GM23248 (cell line): Measurements from ENCODE around the gene CTIF. TPM values are rescaled to one million over a fixed set of nuclear protein-coding genes. Genes with fewer than 3 reads are reported as not detected.

ENCODE experiments used
- DNase-seq: peaks from one replicate; pipeline ENCODE4 v3.0.0-alpha.2; 2015
- H2AFZ ChIP-seq: fragments of 200-600 bp; sonication (generic); 2 replicates; pipeline ENCODE4 v1.6.1; 2016; ENCODE audit warnings: antibody characterized with exemption
- H3F3A ChIP-seq: fragments of 200-600 bp; sonication (generic); 2 replicates; pipeline ENCODE4 v1.6.1; 2016; ENCODE audit warnings: mild to moderate bottlenecking, antibody characterized with exemption, mixed run types; ENCODE audit not compliant: insufficient read depth
- H3K27ac ChIP-seq: fragments of 200-600 bp; sonication (generic); 2 replicates; pipeline ENCODE4 v1.5.1; 2016; ENCODE audit warnings: mild to moderate bottlenecking
- H3K27me3 ChIP-seq: fragments of 200-600 bp; sonication (generic); replicated peaks from 2 replicates; pipeline ENCODE4 v1.6.1; 2016; ENCODE audit warnings: mild to moderate bottlenecking; ENCODE audit not compliant: insufficient read depth
- H3K36me3 ChIP-seq: fragments of 200-600 bp; sonication (generic); 2 replicates; pipeline ENCODE4 v1.6.1; 2016; ENCODE audit warnings: low read depth, mild to moderate bottlenecking
- H3K4me1 ChIP-seq: fragments of 200-600 bp; sonication (generic); 2 replicates; pipeline ENCODE4 v1.6.1; 2016; ENCODE audit warnings: mild to moderate bottlenecking; ENCODE audit not compliant: insufficient read depth
- H3K4me2 ChIP-seq: fragments of 200-600 bp; sonication (generic); one replicate; pipeline ENCODE4 v1.6.1; 2016; ENCODE audit warnings: mild to moderate bottlenecking; ENCODE audit not compliant: unreplicated experiment
- H3K4me3 ChIP-seq: fragments of 200-600 bp; sonication (generic); 2 replicates; pipeline ENCODE4 v1.5.1; 2016; ENCODE audit warnings: mild to moderate bottlenecking
- H3K79me2 ChIP-seq: fragments of 200-600 bp; sonication (generic); 2 replicates; pipeline ENCODE4 v1.6.1; 2016; ENCODE audit warnings: mild to moderate bottlenecking; ENCODE audit not compliant: insufficient read depth
- H3K9ac ChIP-seq: fragments of 200-600 bp; sonication (generic); 2 replicates; pipeline ENCODE4 v1.6.1; 2016; ENCODE audit warnings: mild to moderate bottlenecking
- H3K9me2 ChIP-seq: fragments of 200-600 bp; sonication (generic); 2 replicates; pipeline ENCODE4 v1.6.1; 2016; ENCODE audit warnings: mixed run types, mild to moderate bottlenecking, moderate library complexity; ENCODE audit not compliant: insufficient read depth
- H3K9me3 ChIP-seq: fragments of 200-600 bp; sonication (generic); one replicate; pipeline ENCODE4 v1.6.1; 2017; ENCODE audit warnings: low read depth
- H4K20me1 ChIP-seq: fragments of 200-600 bp; sonication (generic); 2 replicates; pipeline ENCODE4 v1.6.0; 2016; ENCODE audit not compliant: insufficient read depth
- EZH2 ChIP-seq: fragments of 200-600 bp; sonication (generic); IDR thresholded peaks from 2 replicates; pipeline ENCODE4 v1.6.1; 2018; ENCODE audit warnings: antibody characterized with exemption, mild to moderate bottlenecking; ENCODE audit not compliant: insufficient read depth, poor library complexity, severe bottlenecking
- EZH2phosphoT487 ChIP-seq: fragments of 200-600 bp; sonication (generic); IDR thresholded peaks from 2 replicates; pipeline ENCODE4 v1.6.1; 2018; ENCODE audit warnings: antibody characterized with exemption, moderate library complexity, mild to moderate bottlenecking, low read depth; ENCODE audit not compliant: insufficient read depth
- WGBS, 2 experiments: methylation state at CpG; one replicate each; pipeline ENCODE4 v1.1.6; 2015 to 2017; ENCODE audit warnings: low lambda C conversion rate in 2 of 2, low coverage in 1 of 2; ENCODE audit errors: missing lambda C conversion rate in 2 of 2; 5-methylcytosine and 5-hydroxymethylcytosine counted together
- in situ Hi-C: fragments of 300-500 bp; cut with MboI; formaldehyde crosslinking; loops from 2 replicates; pipeline ENCODE4 v1.15.0; 2020
- polyA plus RNA-seq: library from polyadenylated mRNA; unstranded; fragments of >200 nt; fragmentation: Nextera tagmentation; extraction: Ambion mirVana; gene quantifications from 2 replicates; pipeline ENCODE4 v1.2.1, GENCODE V29; 2016
- total RNA-seq: library from RNA; depleted of rRNA; stranded (reverse); fragments of >200 nt; shearing (Covaris generic); gene quantifications from 2 replicates; pipeline ENCODE4 v1.2.3, GENCODE V29; 2014

The CTIF gene
- total and polyA plus RNA-seq, 2 experiments from 2014 or later = 21.5 to 46.8 TPM

DNA sequence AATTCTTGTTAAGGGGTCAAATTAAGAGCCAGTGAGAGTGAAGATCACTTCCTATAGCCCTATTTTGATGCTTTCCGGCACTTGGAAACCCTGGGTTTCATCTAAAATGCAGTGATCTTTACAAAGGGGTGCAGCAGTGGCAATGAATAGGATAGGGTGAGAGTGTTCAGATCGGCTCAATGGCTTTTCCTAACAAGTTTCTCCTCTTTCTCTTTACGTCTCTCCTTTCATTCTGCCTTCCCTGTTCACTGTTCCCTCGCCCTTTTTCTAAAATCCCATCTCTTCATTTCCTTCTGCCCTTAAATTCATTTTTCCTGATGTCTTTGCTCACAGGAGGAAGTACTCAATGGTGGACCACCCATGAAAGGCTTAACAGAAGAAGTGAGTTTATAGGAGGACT, 86.0 kb downstream of the CTIF start:
- Histone ChIP-seq H3K27ac (peak overlapping the region; percentile 83; the same call in 1 of the 2 replicates), H3K36me3 (0 out of 2 replicates have a peak, but pooled peaks cover 7% of the 10 kb centered on the region), H3K4me2 (no peak overlapping the region), H3F3A (peaks cover 53% of the 10 kb centered on the region), H4K20me1 (no peaks in the 10 kb centered on the region), H3K27me3 (no peaks in the 10 kb centered on the region), H3K9me3 (no peaks in the 10 kb centered on the region), H3K4me1 (peaks cover 63% of the 10 kb centered on the region), H3K9ac (no peak overlapping the region), H3K4me3 (no peak overlapping the region), H2AFZ (no peak overlapping the region), H3K79me2 (peaks cover 49% of the 10 kb centered on the region), H3K9me2 (no peaks in the 10 kb centered on the region)
- TF ChIP-seq EZH2 = no peak
- DNase-seq = no peak
- 93 to 98% methylated on average over 4 of the region's 4 CpGs for WGBS, 2 experiments
- in situ Hi-C loops = no loop called here

DNA sequence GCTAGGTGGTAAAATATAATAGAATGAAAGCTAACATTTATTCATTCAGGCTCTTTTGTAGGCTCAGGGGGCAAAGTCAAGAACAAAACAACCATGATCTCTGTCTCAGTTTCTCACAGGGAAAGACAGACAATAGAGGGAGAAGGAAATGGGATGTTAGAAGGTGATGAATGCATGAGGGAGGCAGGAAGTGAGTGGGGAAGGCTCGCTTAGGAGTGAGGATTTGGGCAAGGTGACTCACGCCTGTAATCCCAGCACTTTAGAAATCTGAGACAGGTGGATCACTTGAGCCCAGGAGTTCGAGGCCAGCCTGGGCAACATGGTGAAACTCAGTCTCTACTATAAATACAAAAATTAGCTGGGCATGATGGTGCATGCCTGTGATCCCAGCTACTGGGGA, 88.4 kb downstream of the CTIF start:
- Histone ChIP-seq H3F3A (peaks cover 47% of the 10 kb centered on the region), H3K9me3 (no peaks in the 10 kb centered on the region), H3K79me2 (peaks cover 42% of the 10 kb centered on the region), H3K27me3 (no peaks in the 10 kb centered on the region), H3K36me3 (peaks cover 7% of the 10 kb centered on the region; the same call in 1 of the 2 replicates), H3K4me3 (no peak overlapping the region), H3K4me2 (no peak overlapping the region), H4K20me1 (no peaks in the 10 kb centered on the region), H2AFZ (no peak overlapping the region), H3K27ac (no peak overlapping the region), H3K9ac (no peak overlapping the region), H3K4me1 (peaks cover 58% of the 10 kb centered on the region), H3K9me2 (no peaks in the 10 kb centered on the region)
- peak; percentile 34 for DNase-seq
- TF ChIP-seq EZH2phosphoT487 (no peak), EZH2 (no peak)
- WGBS, 2 experiments = 50 to 55% methylated on average over 3 of the region's 3 CpGs
- in situ Hi-C loops = no loop called here

DNA sequence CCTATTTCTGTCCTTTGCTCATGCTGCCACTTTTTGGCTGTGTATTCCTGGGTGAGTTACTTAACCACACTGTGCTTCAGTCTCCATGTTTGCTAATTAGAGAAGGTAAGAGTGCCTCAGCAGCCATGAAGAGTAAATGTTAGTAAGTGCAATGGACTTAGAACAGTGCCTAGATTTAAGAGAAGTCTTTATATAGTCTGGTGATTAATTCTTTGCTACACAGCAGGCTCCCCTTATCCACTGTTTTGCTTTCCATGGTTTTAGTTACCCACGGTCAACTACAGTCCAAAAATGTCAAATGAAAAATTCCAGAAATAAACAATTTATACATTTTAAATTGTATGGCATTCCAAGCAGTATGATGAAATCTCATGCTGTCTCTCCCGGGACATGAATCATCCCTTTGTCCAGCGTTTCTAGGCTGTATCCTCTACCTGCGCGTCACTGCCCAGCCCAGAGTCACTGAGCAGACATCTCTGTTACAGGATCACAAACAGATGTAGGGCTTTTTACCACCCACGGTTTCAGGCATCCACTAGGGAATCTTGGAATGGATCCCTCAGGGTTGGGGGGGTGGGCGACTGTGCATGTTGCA, 91.0 kb downstream of the CTIF start:
- 1 to 2% methylated on average over 7 of the region's 7 CpGs for WGBS, 2 experiments
- Histone ChIP-seq H3K9me2 (no peaks in the 10 kb centered on the region), H3K9me3 (no peaks in the 10 kb centered on the region), H3K27me3 (no peaks in the 10 kb centered on the region), H3K4me3 (0 out of 2 replicates have a peak overlapping the region, but pooled peaks have one; percentile 17), H3K27ac (peak overlapping the region; percentile 82), H3K36me3 (peaks cover 7% of the 10 kb centered on the region; the same call in 1 of the 2 replicates), H3K4me2 (peak overlapping the region; percentile 44), H4K20me1 (no peaks in the 10 kb centered on the region), H3K4me1 (peaks cover 33% of the 10 kb centered on the region), H3K9ac (peak overlapping the region; percentile 34), H3K79me2 (peaks cover 59% of the 10 kb centered on the region), H2AFZ (no peak overlapping the region), H3F3A (peaks cover 21% of the 10 kb centered on the region)
- TF ChIP-seq EZH2phosphoT487 (no peak), EZH2 (no peak)
- in situ Hi-C loops = no loop called here
- peak; percentile 98 for DNase-seq

DNA sequence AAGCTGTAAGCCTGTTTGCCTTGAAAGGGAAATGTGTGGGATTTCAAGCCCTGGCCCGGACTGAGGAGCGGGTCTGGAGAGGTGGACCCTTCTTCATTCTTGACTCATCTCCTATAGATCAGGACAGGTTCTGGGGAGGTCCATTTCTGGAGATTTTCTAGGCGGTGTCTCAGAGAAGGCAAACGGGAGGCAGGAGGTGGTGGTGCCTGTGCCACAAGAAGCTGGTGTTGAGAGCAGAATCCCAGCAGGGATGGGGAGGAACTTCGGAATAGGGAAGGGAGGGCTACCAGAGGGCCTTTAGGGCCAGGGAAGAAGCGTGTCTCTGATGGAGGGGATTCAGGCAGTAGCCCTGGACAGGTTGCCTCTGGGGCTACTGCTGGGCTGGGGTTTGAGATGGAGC, 93.0 kb downstream of the CTIF start:
- peaks cover 9% of the 10 kb centered on the region; the same call in 1 of the 2 replicates for H3F3A ChIP-seq
- no peaks in the 10 kb centered on the region for H3K9me2 ChIP-seq
- TF ChIP-seq EZH2 (no peak), EZH2phosphoT487 (no peak)
- DNase-seq = no peak
- no peak overlapping the region for H2AFZ ChIP-seq
- H4K20me1 ChIP-seq = no peaks in the 10 kb centered on the region
- H3K27me3 ChIP-seq = no peaks in the 10 kb centered on the region
- H3K79me2 ChIP-seq = peaks cover 72% of the 10 kb centered on the region
- H3K4me2 ChIP-seq = no peak overlapping the region
- H3K27ac ChIP-seq = no peak overlapping the region
- H3K36me3 ChIP-seq = peaks cover 7% of the 10 kb centered on the region; the same call in 1 of the 2 replicates
- H3K9me3 ChIP-seq = no peaks in the 10 kb centered on the region
- 97 to 99% methylated on average over 6 of the region's 6 CpGs for WGBS, 2 experiments
- H3K9ac ChIP-seq = no peak overlapping the region
- peaks cover 33% of the 10 kb centered on the region for H3K4me1 ChIP-seq
- in situ Hi-C loops = no loop called here
- no peak overlapping the region for H3K4me3 ChIP-seq
